ENCODE results near the gene CSPG4. TPM values are rescaled to one million over a fixed set of nuclear protein-coding genes. Genes with fewer than 3 reads are reported as not detected.

Gene CSPG4
- total and polyA plus RNA-seq, 10 of the 15 experiments (the other 5 are each of a cell fraction or from before 2014, with no cell fraction given) = 0.02 to 2.2 (median 0.76) TPM

GRCh38 chr15:75723847-75724660 is 11.4 kb upstream of the CSPG4 start (continued):
- TF ChIP-seq ZBTB40 (IDR thresholded peaks at IDR 0.05; ENCODE audit: borderline replicate concordance) (no peak), CHD4 (IDR thresholded peaks at IDR 0.05) (no peak), HSF1 (IDR thresholded peaks at IDR 0.05; ENCODE audit: low read depth, low read length) (no peak), MTA2 (IDR thresholded peaks at IDR 0.05; ENCODE audit: low read depth) (no peak), MXI1 (IDR thresholded peaks at IDR 0.05; ENCODE audit: low read depth, low read length) (peak; percentile 71), ZBTB4 (CRISPR knock-in tag; IDR thresholded peaks at IDR 0.05) (no peak), TCF3 (IDR thresholded peaks at IDR 0.05; ENCODE audit: borderline replicate concordance, insufficient read depth, low read depth, low read length) (no peak), ATF2 (IDR thresholded peaks at IDR 0.05; ENCODE audit: low read length) (no peak), EP300 (IDR thresholded peaks at IDR 0.05; ENCODE audit: borderline replicate concordance in 1 of 2, control insufficient read depth in 1 of 2, low read depth in 2 of 2, low read length in 2 of 2) (peak in 1 of 2 experiments; percentile 37; a peak in 1 of 4 replicates), NFYB (IDR thresholded peaks at IDR 0.05; ENCODE audit: insufficient read depth, low read depth, low read length) (no peak), MLLT1 (IDR thresholded peaks at IDR 0.05) (peak; percentile 82; the same call in 1 of the 2 replicates)
